NOMO-1 treated with dmso at 0.1 percent for 144 hours (cell line): Measurements from ENCODE around the gene MSX1.
"Not testable (repeated sequence)": the region's sequence is repeated elsewhere in the genome, so short reads cannot be mapped to it uniquely, and the experiment has no call there.

Experiments used
- DNase-seq: peaks from one replicate; lab custom pipeline; 2025; ENCODE audit not compliant: unreplicated experiment; lab: John Stamatoyannopoulos, UW

MSX1 gene

GRCh38 chr4:4859325-4859798 is at the start of gene MSX1:
MSX1 (plus strand) TSS chr4:4859665; CDS start chr4:4859900, 235 bp downstream.
- no peak for DNase-seq

DNA sequence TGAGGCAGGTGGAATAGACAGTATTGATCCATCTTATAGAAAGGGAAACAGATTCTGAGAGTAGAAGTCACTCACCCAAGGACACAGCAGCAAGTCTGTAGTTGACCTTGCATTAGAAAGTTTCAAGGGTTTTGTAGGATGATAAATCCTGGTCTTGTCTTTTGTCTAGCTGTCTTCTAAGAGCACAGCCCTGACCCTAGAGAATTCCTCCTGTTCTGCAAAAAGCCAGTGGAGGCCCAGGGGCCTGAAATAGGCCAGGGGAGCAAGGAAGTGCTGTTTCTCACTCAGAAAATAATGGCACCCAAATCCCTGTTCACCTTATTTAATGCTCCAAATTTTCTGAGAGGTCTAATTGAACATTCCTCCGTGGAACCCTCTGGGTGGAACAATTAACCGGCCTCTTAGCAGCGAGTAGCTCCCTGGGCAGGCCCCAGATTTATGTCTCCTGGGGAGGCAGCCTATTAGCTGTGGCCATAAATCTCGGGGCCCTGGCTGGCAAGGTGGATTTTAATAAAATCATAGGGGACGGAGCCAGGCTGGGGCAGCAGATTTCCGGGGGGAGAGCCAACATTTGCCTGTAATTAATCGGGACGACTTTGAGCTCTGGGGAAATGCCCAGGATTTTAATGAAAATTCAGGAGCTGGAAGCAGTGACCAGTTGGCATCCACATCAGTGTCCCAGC is 49.2 kb upstream of the MSX1 start:
- DNase-seq: no peak

- no peak for DNase-seq
Measured at GRCh38 chr4:4810778-4811177, 48.7 kb upstream of the MSX1 start.

DNA sequence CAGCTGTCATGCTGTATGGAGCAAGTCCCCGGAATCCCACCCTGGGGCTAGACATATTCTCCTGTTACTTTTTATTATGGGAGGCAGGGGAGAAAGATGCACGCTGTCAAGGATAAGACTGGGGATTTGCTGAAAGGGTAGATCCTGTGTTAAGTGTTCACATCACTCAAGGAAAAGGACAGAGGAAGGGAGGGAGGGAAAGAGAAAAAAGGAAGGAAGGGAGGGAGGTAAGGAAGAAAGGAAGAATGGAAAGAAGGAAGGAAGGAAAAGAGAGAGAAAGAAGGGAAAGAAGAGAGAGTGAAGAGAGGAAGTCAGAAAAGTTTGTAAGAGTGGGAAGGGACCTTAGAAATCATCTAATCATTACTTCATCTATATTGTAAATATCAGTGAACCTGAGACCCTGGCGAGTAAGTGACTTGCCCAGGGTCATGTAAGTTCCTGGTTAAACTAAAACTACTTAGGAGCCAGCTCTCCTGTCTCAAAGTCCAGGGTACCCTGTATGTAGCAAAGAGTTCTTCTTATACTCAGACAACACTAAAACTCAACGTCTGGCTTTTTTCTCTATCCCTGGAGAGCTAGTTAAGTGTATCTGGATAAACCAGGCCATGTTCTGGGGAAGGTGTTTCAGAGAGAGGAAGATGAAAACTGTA is 47.2 kb upstream of the MSX1 start:
- no peak for DNase-seq

DNA sequence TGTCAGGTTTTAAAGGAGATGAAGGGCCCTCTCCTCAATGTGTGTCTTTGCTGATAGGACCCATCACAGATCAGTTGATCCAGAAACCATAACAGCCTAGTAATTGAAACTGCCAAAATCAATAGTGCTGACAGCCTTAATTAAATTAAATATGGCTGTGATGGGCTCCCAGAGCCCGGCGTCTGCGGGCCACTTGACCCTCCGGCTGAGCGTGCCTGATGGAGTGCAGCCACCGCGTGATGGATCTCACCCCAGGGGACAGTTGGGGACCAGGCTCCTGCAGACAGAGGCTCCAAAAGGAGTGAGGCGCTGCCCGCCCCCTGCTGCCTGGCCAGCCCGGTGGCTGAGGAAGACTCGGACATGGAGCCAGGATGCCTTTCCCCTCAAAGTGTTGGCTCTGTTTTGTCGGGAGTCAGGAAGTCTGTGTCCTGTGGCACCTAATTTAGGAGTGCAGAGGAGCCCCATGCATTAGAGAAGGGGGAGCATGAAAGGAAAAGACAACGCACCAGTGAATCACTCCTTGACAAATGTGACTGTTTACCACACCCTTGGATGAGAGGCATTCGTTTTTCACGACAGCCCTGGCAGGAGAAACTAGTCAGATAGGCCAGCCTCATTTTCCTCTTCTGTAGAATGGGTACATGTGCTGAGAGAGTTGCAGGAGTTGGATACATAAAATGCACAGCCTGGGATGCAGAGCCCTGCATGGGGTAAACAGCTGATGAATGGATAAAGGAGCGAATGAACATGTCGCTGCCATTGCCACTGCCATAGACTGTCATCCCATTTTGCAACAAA is 40.9 kb upstream of the MSX1 start:
- DNase-seq: no peak

- no peak for DNase-seq
Measured at GRCh38 chr4:4819213-4819606, 40.3 kb upstream of the MSX1 start.

GRCh38 chr4:4820261-4820660 is 39.2 kb upstream of the MSX1 start:
- no peak for DNase-seq

- no peak for DNase-seq
Measured at GRCh38 chr4:4820739-4821138, 38.7 kb upstream of the MSX1 start.

DNA sequence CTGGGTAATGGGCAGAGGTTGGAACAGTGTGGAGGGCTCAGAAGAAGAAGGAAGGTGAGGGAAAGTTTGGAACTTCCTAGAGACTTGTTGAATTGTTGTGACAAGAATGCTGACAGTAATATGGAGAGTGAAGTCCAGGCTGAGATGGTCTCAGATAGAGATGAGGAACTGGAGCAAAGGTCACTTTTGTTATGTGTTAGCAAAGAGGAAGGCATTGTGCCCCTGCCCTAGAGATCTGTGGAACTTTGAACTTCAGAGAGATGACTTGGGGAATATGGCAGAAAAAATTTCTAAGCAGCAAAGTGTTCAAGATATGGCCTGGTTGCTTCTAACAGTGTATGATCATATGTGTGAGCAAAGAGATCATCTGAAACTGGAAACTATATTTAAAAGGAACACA is 37.9 kb upstream of the MSX1 start:
- DNase-seq: no peak

DNA sequence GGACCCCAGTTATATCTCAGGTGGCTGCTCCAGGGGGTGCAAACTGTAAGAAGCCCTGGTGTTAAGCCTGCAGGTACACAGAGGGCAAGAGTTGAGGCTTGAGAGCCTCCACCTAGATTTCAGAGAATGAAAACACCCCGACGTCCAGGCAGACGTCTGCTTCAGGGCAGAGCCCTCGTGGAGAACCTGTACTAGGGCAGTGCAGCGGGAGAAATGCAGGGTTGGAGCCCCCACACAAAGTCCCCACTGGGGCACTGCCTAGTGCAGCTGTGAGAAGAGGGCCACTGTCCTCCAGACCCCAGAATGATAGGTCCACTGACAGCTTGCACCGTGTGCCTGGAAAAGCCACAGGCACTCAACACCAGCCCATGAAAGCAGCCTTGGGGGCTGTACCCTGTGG is 37.2 kb upstream of the MSX1 start:
- not testable (repeated sequence) for DNase-seq

- DNase-seq: no peak
Measured at GRCh38 chr4:4823621-4824162, 35.8 kb upstream of the MSX1 start.

GRCh38 chr4:4824232-4824631 is 35.2 kb upstream of the MSX1 start:
- no peak for DNase-seq

DNA sequence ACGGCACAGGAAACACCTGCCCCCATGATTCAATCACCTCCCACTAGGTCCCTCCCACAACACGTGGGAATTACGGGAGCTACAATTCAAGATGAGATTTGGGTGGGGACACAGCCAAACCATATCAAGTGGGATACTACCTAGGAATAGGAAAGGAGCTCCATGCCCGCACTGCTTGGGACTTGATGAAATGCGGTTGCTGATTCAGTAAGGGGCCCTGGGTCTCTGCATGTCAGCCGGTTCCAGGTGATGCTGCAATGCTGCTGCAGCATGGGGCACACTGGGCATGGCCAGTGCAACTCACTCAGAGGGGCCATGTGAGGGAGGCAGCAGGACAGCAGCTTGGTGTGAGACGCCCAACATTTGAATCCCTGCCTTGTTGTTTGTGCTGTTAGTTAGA is 34.0 kb upstream of the MSX1 start:
- no peak for DNase-seq

DNA sequence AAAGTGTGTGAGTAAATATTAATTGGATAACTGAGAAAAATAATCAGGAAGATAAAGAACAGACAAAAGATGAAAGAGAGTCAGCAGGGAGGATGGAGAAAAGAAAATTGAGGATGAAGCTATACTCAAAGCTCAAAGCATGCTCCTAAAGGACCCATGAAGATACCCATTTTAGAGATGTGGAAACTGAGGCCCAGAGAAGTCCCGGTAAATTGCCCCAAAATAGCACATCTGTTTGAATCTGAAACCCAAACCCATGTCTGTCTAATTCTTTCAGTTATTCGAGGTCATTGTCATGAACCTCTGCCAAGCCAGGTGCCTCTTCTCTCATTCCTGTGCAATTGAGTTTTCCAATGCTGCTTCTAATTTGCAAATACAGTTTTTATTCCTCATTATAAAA is 29.6 kb upstream of the MSX1 start:
- DNase-seq: no peak

- no peak for DNase-seq
Measured at GRCh38 chr4:4831266-4831665, 28.2 kb upstream of the MSX1 start.

DNA sequence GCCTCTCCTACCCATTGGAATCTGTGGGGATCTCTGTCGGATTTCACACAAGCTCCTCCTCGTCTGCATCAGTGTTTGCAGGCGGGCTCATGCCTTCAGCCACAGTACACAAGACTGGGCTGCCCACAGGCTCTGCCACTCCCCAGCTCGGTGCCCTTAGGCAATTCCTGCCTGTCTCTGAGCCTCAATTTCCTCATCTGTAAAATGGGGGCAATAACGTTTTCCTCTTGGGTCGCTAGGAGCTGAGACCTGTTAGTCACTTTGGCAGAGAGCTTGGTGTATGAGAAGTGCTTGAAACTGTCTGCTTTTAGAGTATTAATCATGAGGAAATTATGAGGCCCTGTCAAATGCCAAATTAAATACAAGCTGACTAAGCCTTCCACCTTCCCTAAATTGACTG is 27.6 kb upstream of the MSX1 start:
- no peak for DNase-seq

DNA sequence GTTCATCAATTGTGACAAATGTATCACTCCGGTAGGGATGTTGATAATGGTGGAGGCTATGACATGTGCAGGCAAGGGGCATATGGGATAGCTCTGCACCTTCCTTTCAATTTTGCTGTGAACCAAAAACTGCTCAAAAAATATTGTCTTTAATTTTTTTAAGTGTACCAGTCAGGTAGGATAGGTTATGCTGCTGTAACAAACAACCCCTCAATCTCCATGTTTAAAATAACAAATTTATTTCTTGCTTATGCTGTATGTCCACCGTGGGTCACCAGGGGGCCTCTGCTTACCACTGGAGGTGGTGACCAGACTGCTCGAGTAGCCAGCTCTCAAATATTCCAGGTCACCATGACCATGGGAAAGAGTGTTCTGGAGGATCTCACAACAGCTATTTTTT is 23.4 kb upstream of the MSX1 start:
- no peak for DNase-seq

- DNase-seq: no peak
Measured at GRCh38 chr4:4837316-4837715, 22.1 kb upstream of the MSX1 start.

GRCh38 chr4:4838051-4838935 is 21.2 kb upstream of the MSX1 start:
- no peak for DNase-seq

DNA sequence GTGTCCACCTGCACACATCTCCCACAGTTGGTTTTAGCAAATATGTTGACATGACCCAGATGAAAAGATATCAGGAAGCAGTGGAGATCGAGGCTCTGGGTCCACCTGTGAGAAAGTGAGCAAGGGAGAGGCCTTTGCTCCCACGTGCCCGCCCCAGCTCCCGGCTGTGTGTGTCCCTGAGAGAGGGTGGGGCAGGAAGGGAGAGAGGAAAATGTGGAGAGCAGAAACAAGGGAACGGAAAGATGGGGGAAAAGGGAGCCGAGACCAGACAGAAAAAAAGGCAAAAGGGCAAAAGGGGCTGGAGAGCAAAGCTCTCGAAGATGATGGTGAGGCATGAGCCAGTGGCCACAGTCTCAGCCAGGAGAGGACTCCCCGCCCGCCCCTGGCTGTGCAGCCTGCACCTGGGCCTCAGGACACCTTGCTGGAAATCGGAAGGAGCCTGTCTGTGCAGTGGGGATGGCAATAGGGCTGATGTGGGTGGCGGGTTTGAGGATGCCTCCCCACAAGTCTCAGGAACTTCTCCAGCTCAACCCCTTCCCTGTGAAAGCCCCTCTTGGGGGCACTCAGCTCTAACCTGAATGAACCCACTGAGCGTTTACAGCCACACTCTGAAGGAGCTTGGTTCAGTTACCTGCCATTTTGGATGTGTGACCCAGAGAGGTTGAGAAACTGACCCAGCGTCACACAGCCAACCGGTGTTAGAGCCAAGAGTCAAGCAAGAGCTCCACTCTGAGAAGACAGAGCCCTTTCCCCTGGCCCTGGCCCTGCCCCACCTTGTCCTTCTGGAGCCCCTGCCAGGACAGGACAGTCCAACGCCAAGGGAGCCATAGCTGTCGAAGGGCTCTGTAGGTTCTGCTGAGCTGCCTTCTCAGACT is 20.3 kb upstream of the MSX1 start:
- no peak for DNase-seq
